HL-60/S4 treated with phorbol 12-myristate 13-acetate at 8.2 ng/mL for 4 days and 3 days (cell line): Measurements from ENCODE around the gene KIZ.

ENCODE experiments used
- in situ Hi-C: fragments of 300-500 bp; cut with MboI; formaldehyde crosslinking; loops from 2 replicates; pipeline ENCODE4 v1.15.0; 2022; ENCODE audit warnings: low sequenced_read_pairs

KIZ gene

GRCh38 chr20:21125849-21126580, at the start of gene KIZ:
KIZ (plus strand) TSS chr20:21126082; CDS start chr20:21126116, 34 bp downstream.
- in situ Hi-C loops: no loop called here

- in situ Hi-C loops: no loop called here
Observed at GRCh38 chr20:21077809-21078345, 48.0 kb upstream of the KIZ start.

GRCh38 chr20:21082584-21082983, 43.3 kb upstream of the KIZ start:
- in situ Hi-C loops: no loop called here

GRCh38 chr20:21083825-21084325, 42.0 kb upstream of the KIZ start:
- in situ Hi-C loops: no loop called here

- in situ Hi-C loops: no loop called here
Observed at GRCh38 chr20:21087862-21088540, 37.9 kb upstream of the KIZ start.

GRCh38 chr20:21089391-21089790, 36.5 kb upstream of the KIZ start:
- in situ Hi-C loops: no loop called here

- in situ Hi-C loops: no loop called here
Observed at GRCh38 chr20:21090111-21090618, 35.7 kb upstream of the KIZ start.

- in situ Hi-C loops: no loop called here
Observed at GRCh38 chr20:21090721-21091120, 35.2 kb upstream of the KIZ start.

GRCh38 chr20:21092806-21093205, 33.1 kb upstream of the KIZ start:
- in situ Hi-C loops: no loop called here

GRCh38 chr20:21096321-21097043, 29.4 kb upstream of the KIZ start:
- in situ Hi-C loops: no loop called here

GRCh38 chr20:21099751-21100577, 25.9 kb upstream of the KIZ start:
- in situ Hi-C loops: no loop called here

GRCh38 chr20:21100578-21101452, 25.1 kb upstream of the KIZ start:
- in situ Hi-C loops: no loop called here

GRCh38 chr20:21101453-21101931, 24.4 kb upstream of the KIZ start:
- in situ Hi-C loops: no loop called here

GRCh38 chr20:21101932-21102575, 23.8 kb upstream of the KIZ start:
- in situ Hi-C loops: no loop called here

GRCh38 chr20:21102603-21103311, 23.1 kb upstream of the KIZ start:
- in situ Hi-C loops: no loop called here

GRCh38 chr20:21103582-21104465, 22.1 kb upstream of the KIZ start:
- in situ Hi-C loops: no loop called here

- in situ Hi-C loops: no loop called here
Observed at GRCh38 chr20:21104466-21104761, 21.5 kb upstream of the KIZ start.
